ENCODE measurements around the gene CLTB. TPM values are rescaled to one million over a fixed set of nuclear protein-coding genes. Genes with fewer than 3 reads are reported as not detected.

Gene CLTB
- total and polyA plus RNA-seq, 2 donors (not counting 1 experiment from before 2014, with no cell fraction given) = 29.9 to 41.7 TPM

DNA sequence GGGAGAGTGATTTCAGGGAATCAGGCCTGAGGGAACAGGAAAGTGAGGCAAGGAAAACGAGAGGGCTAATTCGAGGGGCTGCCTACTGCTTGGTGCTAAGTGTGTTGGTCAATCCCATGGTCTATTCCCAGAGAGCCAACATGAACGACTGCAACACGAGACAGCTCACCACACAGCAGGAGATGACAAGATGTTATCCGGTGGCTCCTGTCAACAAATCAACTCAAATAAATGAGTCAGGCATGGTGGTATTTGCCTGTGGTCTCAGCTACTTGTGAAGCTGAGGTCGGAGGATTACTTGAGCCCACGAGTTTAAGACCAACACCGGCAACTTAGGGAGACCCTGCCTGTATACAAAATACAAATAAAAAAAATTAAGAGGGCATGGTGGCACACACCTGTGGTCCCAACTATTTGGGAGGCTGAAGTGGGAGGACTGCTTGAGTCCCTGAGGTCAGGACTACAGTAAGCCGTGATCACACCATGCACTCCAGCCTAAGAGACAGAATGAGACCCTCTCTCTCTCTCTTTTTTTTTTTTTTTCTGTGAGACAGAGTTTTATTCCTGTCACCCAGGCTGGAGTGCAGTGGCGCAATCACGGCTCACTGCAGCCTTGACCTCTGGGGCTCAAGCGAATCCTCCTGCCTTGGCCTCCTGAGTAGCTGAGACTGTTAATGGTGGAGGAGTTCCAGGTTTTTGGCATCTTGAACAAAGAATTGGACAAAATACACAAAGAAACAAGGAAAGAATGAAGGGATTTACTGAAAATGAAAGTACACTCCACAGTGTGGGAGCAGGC is 22.8 kb upstream of the CLTB start:
- H3K4me1 Mint-ChIP-seq = peaks cover 8% of the 10 kb centered on the region
- TF ChIP-seq EZH2 (IDR thresholded peaks at IDR 0.05; ENCODE audit: borderline replicate concordance, insufficient read depth, low read depth, low read length, poor library complexity, severe bottlenecking) (no peak), CTCF (IDR thresholded peaks at IDR 0.05) (no peak)
- no peaks in the 10 kb centered on the region for H3K79me2 ChIP-seq (ENCODE audit: control insufficient read depth, insufficient read depth, low read length)
- H3K27me3 ChIP-seq (replicated peaks in 1 of 4; ENCODE audit: control extremely low read depth in 1 of 4, control insufficient read depth in 3 of 4, insufficient read depth in 4 of 4, low read length in 3 of 4) = no peaks in the 10 kb centered on the region
- no peak overlapping the region for H3K4me3 Mint-ChIP-seq
- H3K4me1 ChIP-seq (ENCODE audit: control insufficient read depth in 2 of 2, insufficient read depth in 2 of 2, low read length in 2 of 2) = peaks cover 7 to 10% of the 10 kb centered on the region in 2 donors
- H3K36me3 ChIP-seq (replicated peaks in 1 of 2; ENCODE audit: control extremely low read depth in 1 of 2, control insufficient read depth in 1 of 2, extremely low read depth in 1 of 2, insufficient read depth in 2 of 2, low read length in 1 of 2) = no peaks in the 10 kb centered on the region
- no peak overlapping the region for H3K27ac Mint-ChIP-seq
- ChIA-PET CTCF (interaction anchor here (0.7 kb wide), 1 partner anchor 1677 kb away, joined by 4 read pairs; no protein-coding TSS in a partner anchor), POLR2A (no interaction called here)
- no peak overlapping the region for H3K9ac ChIP-seq (ENCODE audit: low read length)
- no peak overlapping the region for H3K4me2 ChIP-seq (replicated peaks; ENCODE audit: low read depth, low read length, poor library complexity, severe bottlenecking)
- H3K9me3 Mint-ChIP-seq (ENCODE audit: insufficient read depth) = no peaks in the 10 kb centered on the region
- peaks cover 12% of the 10 kb centered on the region for H3K27me3 Mint-ChIP-seq
- ATAC-seq (ENCODE audit: low read depth) (no peak), DNase-seq (no peak)
- no peak overlapping the region for H3K4me3 ChIP-seq (ENCODE audit: control extremely low read depth in 1 of 5, extremely low read depth in 1 of 5, insufficient read depth in 1 of 5, low read depth in 2 of 5, low read length in 4 of 5)
- H3K27ac ChIP-seq (ENCODE audit: low read length in 2 of 2) = no peak overlapping the region
- intact Hi-C loops (cut with micrococcal nuclease) = no loop called here
- H4K20me1 ChIP-seq (ENCODE audit: control insufficient read depth, insufficient read depth, low read length, poor library complexity, severe bottlenecking) = no peaks in the 10 kb centered on the region
- 95% methylated on average over 6 of the region's 12 CpGs for WGBS (ENCODE audit: insufficient coverage)
- no peaks in the 10 kb centered on the region for H3K9me3 ChIP-seq (ENCODE audit: control extremely low read depth in 1 of 3, control insufficient read depth in 2 of 3, insufficient read depth in 1 of 3, low read length in 2 of 3)
- H2AFZ ChIP-seq (ENCODE audit: insufficient read depth, low read depth, low read length, poor library complexity, severe bottlenecking) = no peak overlapping the region

- POLR2A ChIA-PET = no interaction called here
Observed at GRCh38 chr5:176436656-176437055, 20.3 kb upstream of the CLTB start.

More at GRCh38 chr5:176436656-176437055, 20.3 kb upstream of the CLTB start:
- peak overlapping the region; percentile 66 for H2AFZ ChIP-seq (ENCODE audit: insufficient read depth, low read depth, low read length, poor library complexity, severe bottlenecking)
- H3K79me2 ChIP-seq (ENCODE audit: control insufficient read depth, insufficient read depth, low read length) = no peaks in the 10 kb centered on the region
- no CpG with 5 or more reads among the region's 5 CpGs for WGBS (ENCODE audit: insufficient coverage)
- no peak overlapping the region for H3K27ac Mint-ChIP-seq
- peak overlapping the region; percentile 55 for H3K9ac ChIP-seq (ENCODE audit: low read length)
- H3K4me1 ChIP-seq (ENCODE audit: control insufficient read depth in 2 of 2, insufficient read depth in 2 of 2, low read length in 2 of 2) = peaks cover 7 to 10% of the 10 kb centered on the region in 2 donors
- no peaks in the 10 kb centered on the region for H3K27me3 ChIP-seq (replicated peaks in 1 of 4; ENCODE audit: control extremely low read depth in 1 of 4, control insufficient read depth in 3 of 4, insufficient read depth in 4 of 4, low read length in 3 of 4)
- no peaks in the 10 kb centered on the region for H3K9me3 Mint-ChIP-seq (ENCODE audit: insufficient read depth)
- H3K27me3 Mint-ChIP-seq = peaks cover 6% of the 10 kb centered on the region
- H3K4me2 ChIP-seq (replicated peaks; ENCODE audit: low read depth, low read length, poor library complexity, severe bottlenecking) = peak overlapping the region; percentile 67
- H3K4me3 Mint-ChIP-seq = peak overlapping the region; percentile 13
- peak overlapping the region in 1 of 2 donors; percentile 46 for H3K27ac ChIP-seq (ENCODE audit: low read length in 2 of 2)
- H4K20me1 ChIP-seq (ENCODE audit: control insufficient read depth, insufficient read depth, low read length, poor library complexity, severe bottlenecking) = no peaks in the 10 kb centered on the region
- ATAC-seq (ENCODE audit: low read depth) (no peak), DNase-seq (peak; percentile 13)
- H3K9me3 ChIP-seq (ENCODE audit: control extremely low read depth in 1 of 3, control insufficient read depth in 2 of 3, insufficient read depth in 1 of 3, low read length in 2 of 3) = no peaks in the 10 kb centered on the region
- no peaks in the 10 kb centered on the region for H3K36me3 ChIP-seq (replicated peaks in 1 of 2; ENCODE audit: control extremely low read depth in 1 of 2, control insufficient read depth in 1 of 2, extremely low read depth in 1 of 2, insufficient read depth in 2 of 2, low read length in 1 of 2)
- intact Hi-C loops (cut with micrococcal nuclease) = no loop called here
- no peak for TF ChIP-seq CTCF (IDR thresholded peaks at IDR 0.05)
- no peak for TF ChIP-seq EZH2 (IDR thresholded peaks at IDR 0.05; ENCODE audit: borderline replicate concordance, insufficient read depth, low read depth, low read length, poor library complexity, severe bottlenecking)
- H3K4me1 Mint-ChIP-seq = peaks cover 8% of the 10 kb centered on the region
- CTCF ChIA-PET = no interaction called here
- H3K4me3 ChIP-seq (ENCODE audit: control extremely low read depth in 1 of 5, extremely low read depth in 1 of 5, insufficient read depth in 1 of 5, low read depth in 2 of 5, low read length in 4 of 5) = peak overlapping the region in 2 of 5 experiments; percentile 15 to 47

Measured in B cell (primary cell).